GM23338 (cell line): ENCODE data around the gene EHD4. TPM values are rescaled to one million over a fixed set of nuclear protein-coding genes. Genes with fewer than 3 reads are reported as not detected.

Experiments
- ATAC-seq: fragments of 200-7000 bp; cut with Tn5 transposase; 3 replicates; pipeline ENCODE4 v1.9.1; 2020
- DNase-seq: peaks from one replicate; pipeline ENCODE4 v3.0.0-alpha.2; 2015; ENCODE audit warnings: low spot score
- H2AFZ ChIP-seq: fragments of 200-600 bp; sonication (generic); 2 replicates; pipeline ENCODE4 v1.8.0; 2016; ENCODE audit warnings: antibody characterized with exemption, mild to moderate bottlenecking, moderate library complexity
- H3F3A ChIP-seq: fragments of 200-600 bp; sonication (generic); replicated peaks from 2 replicates; pipeline ENCODE4 v1.8.0; 2017; ENCODE audit warnings: antibody characterized with exemption, mixed run types, low read depth
- H3K27ac ChIP-seq: fragments of 200-600 bp; sonication (generic); 2 replicates; pipeline ENCODE4 v1.6.1; 2016; ENCODE audit warnings: low read depth
- H3K27me3 ChIP-seq: fragments of 200-600 bp; sonication (generic); 2 replicates; pipeline ENCODE4 v1.8.0; 2016; ENCODE audit warnings: mild to moderate bottlenecking, mixed run types, moderate library complexity; ENCODE audit not compliant: insufficient read depth
- H3K36me3 ChIP-seq: fragments of 200-600 bp; sonication (generic); 2 replicates; pipeline ENCODE4 v1.8.0; 2016; ENCODE audit warnings: mild to moderate bottlenecking; ENCODE audit not compliant: insufficient read depth
- H3K4me1 ChIP-seq: fragments of 200-600 bp; sonication (generic); 2 replicates; pipeline ENCODE4 v1.8.0; 2016; ENCODE audit warnings: mild to moderate bottlenecking, moderate library complexity; ENCODE audit not compliant: insufficient read depth
- H3K4me2 ChIP-seq: fragments of 200-600 bp; sonication (generic); 2 replicates; pipeline ENCODE4 v1.7.1; 2017; ENCODE audit warnings: mixed run types
- H3K4me3 ChIP-seq: fragments of 200-600 bp; sonication (generic); 2 replicates; pipeline ENCODE4 v1.6.1; 2016; ENCODE audit warnings: mixed run types
- H3K79me2 ChIP-seq: fragments of 200-600 bp; sonication (generic); replicated peaks from 2 replicates; pipeline ENCODE4 v1.8.0; 2017; ENCODE audit warnings: mild to moderate bottlenecking; ENCODE audit not compliant: insufficient read depth
- H3K9me2 ChIP-seq: fragments of 200-600 bp; sonication (generic); 2 replicates; pipeline ENCODE4 v1.8.0; 2017; ENCODE audit not compliant: insufficient read depth
- H4K20me1 ChIP-seq: fragments of 200-600 bp; sonication (generic); replicated peaks from 2 replicates; pipeline ENCODE4 v1.8.0; 2017; ENCODE audit warnings: mild to moderate bottlenecking; ENCODE audit not compliant: insufficient read depth
- H3K27ac Mint-ChIP-seq: 2 replicates; pipeline ENCODE4 v1.8.0; 2020; ENCODE audit warnings: inconsistent platforms, mild to moderate bottlenecking, moderate library complexity, mixed read lengths
- H3K27me3 Mint-ChIP-seq: 3 replicates; pipeline ENCODE4 v1.8.0; 2022; ENCODE audit warnings: low read depth, mild to moderate bottlenecking, moderate library complexity, mixed read lengths, inconsistent platforms; ENCODE audit not compliant: insufficient read depth, poor library complexity
- H3K36me3 Mint-ChIP-seq: 3 replicates; pipeline ENCODE4 v1.8.0; 2021; ENCODE audit warnings: low read depth, mild to moderate bottlenecking, inconsistent platforms, moderate library complexity, mixed read lengths
- H3K4me1 Mint-ChIP-seq: 3 replicates; pipeline ENCODE4 v1.8.0; 2020; ENCODE audit warnings: mild to moderate bottlenecking, inconsistent platforms, mixed read lengths
- H3K4me3 Mint-ChIP-seq: 3 replicates; pipeline ENCODE4 v1.8.0; 2021; ENCODE audit warnings: moderate library complexity, mild to moderate bottlenecking, inconsistent platforms, mixed read lengths
- H3K9me3 Mint-ChIP-seq: 3 replicates; pipeline ENCODE4 v1.8.0; 2020; ENCODE audit warnings: moderate library complexity, mild to moderate bottlenecking, inconsistent platforms, mixed read lengths
- CREB1 ChIP-seq: fragments of 250-450 bp; sonication (Bioruptor Pico); IDR thresholded peaks from 2 replicates; pipeline ENCODE4 v1.5.0; 2020; ENCODE audit warnings: low read depth, mild to moderate bottlenecking, moderate library complexity
- CTCF ChIP-seq, 2 experiments: fragments of 200-600 bp in 1 of 2; sonication (generic) in 1 of 2; conservative IDR thresholded peaks; 2 replicates each; pipeline versions ENCODE4 v1.5.1 to v1.6.1; 2016 to 2017; ENCODE audit warnings: antibody characterized with exemption in 2 of 2, low read depth in 2 of 2, mild to moderate bottlenecking in 2 of 2, moderate library complexity in 1 of 2
- ETS1 ChIP-seq: IDR thresholded peaks from 2 replicates; pipeline ENCODE4 v1.6.1; 2016; ENCODE audit warnings: antibody characterized with exemption
- EZH2 ChIP-seq: fragments of 200-600 bp; sonication (generic); IDR thresholded peaks from one replicate; pipeline ENCODE4 v1.8.0; 2017; ENCODE audit warnings: antibody characterized with exemption, mild to moderate bottlenecking, low read depth; ENCODE audit not compliant: unreplicated experiment
- EZH2phosphoT487 ChIP-seq: fragments of 200-600 bp; sonication (generic); IDR thresholded peaks from one replicate; pipeline ENCODE4 v1.8.1; 2018; ENCODE audit warnings: antibody characterized with exemption; ENCODE audit not compliant: unreplicated experiment
- JUNB ChIP-seq: IDR thresholded peaks from one replicate; pipeline ENCODE4 v1.6.1; 2016; ENCODE audit warnings: antibody characterized with exemption; ENCODE audit not compliant: unreplicated experiment
- NANOG ChIP-seq: IDR thresholded peaks from 2 replicates; pipeline ENCODE4 v1.6.1; 2016; ENCODE audit warnings: antibody characterized with exemption, borderline replicate concordance
- POLR2AphosphoS5 ChIP-seq: IDR thresholded peaks from 2 replicates; pipeline ENCODE4 v1.6.1; 2016; ENCODE audit warnings: antibody characterized with exemption, low read depth
- REST ChIP-seq: IDR thresholded peaks from one replicate; pipeline ENCODE4 v1.6.1; 2018; ENCODE audit warnings: antibody characterized with exemption; ENCODE audit not compliant: unreplicated experiment
- STAT1 ChIP-seq: IDR thresholded peaks from one replicate; pipeline ENCODE4 v1.6.1; 2016; ENCODE audit warnings: antibody characterized with exemption; ENCODE audit not compliant: unreplicated experiment
- ZNF331 ChIP-seq: fragments of 250-450 bp; sonication (Bioruptor Pico); IDR thresholded peaks from 2 replicates; pipeline ENCODE4 v1.5.0; 2020; ENCODE audit warnings: low read depth, mild to moderate bottlenecking, moderate library complexity
- ZNF462 ChIP-seq: fragments of 250-450 bp; sonication (Bioruptor Pico); IDR thresholded peaks from 2 replicates; pipeline ENCODE4 v1.5.0; 2020; ENCODE audit warnings: mild to moderate bottlenecking, moderate library complexity
- long read RNA-seq: library from polyadenylated mRNA; unstranded; transcript quantifications from one replicate; pipeline ENCODE4 v2.0.0, GENCODE V29; 2020; ENCODE audit not compliant: unreplicated experiment
- polyA plus RNA-seq: library from polyadenylated mRNA; unstranded; fragments of >200 nt; fragmentation: Nextera tagmentation; extraction: Ambion mirVana; gene quantifications from 2 replicates; pipeline ENCODE4 v1.2.1, GENCODE V29; 2016
- total RNA-seq: library from RNA; depleted of rRNA; stranded (reverse); fragments of >200 nt; shearing (Covaris generic); gene quantifications from 2 replicates; pipeline ENCODE4 v1.2.3, GENCODE V29; 2014; rRNA removed

EHD4 gene
- total RNA-seq (30.6 and 31.0 TPM in 2 replicates), polyA plus RNA-seq (11.2 and 13.0 TPM in 2 replicates)
- long read RNA-seq, full-length matches to known transcripts, result 16 of 23 reads
- long read RNA-seq, partial matches to known transcripts, result 5 of 23 reads
- long read RNA-seq, other reads (novel, unspliced or antisense), result 2 of 23 reads

GRCh38 chr15:41972253-41973242, at the start of gene EHD4:
TSS of gene EHD4 (minus strand) at chr15:41972557. CDS start at chr15:41972494, 63 bp downstream.
- Mint-ChIP-seq H3K27me3 (peaks cover 2% of the 10 kb centered on the region), H3K4me1 (peaks cover 25% of the 10 kb centered on the region), H3K36me3 (no peaks in the 10 kb centered on the region; the same call in 2 of the 3 replicates), H3K4me3 (peak within 1 kb of the TSS; percentile 92), H3K27ac (peak within 1 kb of the TSS; percentile 96), H3K9me3 (no peaks in the 10 kb centered on the region)
- Histone ChIP-seq H3K27ac (peak within 1 kb of the TSS; percentile 7), H3K4me1 (peaks cover 18% of the 10 kb centered on the region), H3K4me2 (peak within 1 kb of the TSS; percentile 83), H3K27me3 (no peaks in the 10 kb centered on the region), H3K4me3 (peak within 1 kb of the TSS; percentile 63), H3K79me2 (peaks cover 39% of the 10 kb centered on the region), H3F3A (no peaks in the 10 kb centered on the region), H2AFZ (peak within 1 kb of the TSS; percentile 90), H4K20me1 (peaks cover 22% of the 10 kb centered on the region), H3K36me3 (no peaks in the 10 kb centered on the region), H3K9me2 (no peaks in the 10 kb centered on the region)
- no peak for TF ChIP-seq NANOG
- peak; percentile 93 for TF ChIP-seq CREB1 (CRISPR knock-in tag)
- no peak for TF ChIP-seq ZNF331 (CRISPR knock-in tag)
- peak; percentile 20 to 44; a peak in 3 of 4 replicates for TF ChIP-seq CTCF (conservative IDR thresholded peaks at IDR 0.05; ENCODE audit: low read depth in 2 of 2)
- TF ChIP-seq EZH2phosphoT487, result no peak
- no peak for TF ChIP-seq ZNF462 (CRISPR knock-in tag)
- no peak for TF ChIP-seq EZH2
- TF ChIP-seq STAT1, result no peak
- peak; percentile 29 for TF ChIP-seq REST
- no peak for TF ChIP-seq ETS1
- no peak for TF ChIP-seq JUNB
- peak; percentile 96 for TF ChIP-seq POLR2AphosphoS5
- DNase-seq (peak; percentile 99), ATAC-seq (peak; percentile 94)
